ENCODE data around the gene RHOU.

The RHOU gene

GRCh38 chr1:228736844-228737445 lies 1.7 kb downstream of the RHOU start:
- DNase-seq (ENCODE audit: low spot score) (no peak), FAIRE-seq (no peak)

GRCh38 chr1:228737601-228738041 lies 2.3 kb downstream of the RHOU start:
- no peak for FAIRE-seq
- no peak for DNase-seq (ENCODE audit: low spot score)

GRCh38 chr1:228739826-228740225 lies 4.5 kb downstream of the RHOU start:
- FAIRE-seq (no peak), DNase-seq (ENCODE audit: low spot score) (no peak)

- DNase-seq (ENCODE audit: low spot score) (no peak), FAIRE-seq (no peak)
These were observed 5.5 kb downstream of the RHOU start for GRCh38 chr1:228740543-228741317.

- FAIRE-seq (no peak), DNase-seq (ENCODE audit: low spot score) (no peak)
These were observed 7.1 kb downstream of the RHOU start for GRCh38 chr1:228742281-228742860.

- FAIRE-seq (no peak), DNase-seq (ENCODE audit: low spot score) (no peak)
These were observed 8.1 kb downstream of the RHOU start for GRCh38 chr1:228743405-228743804.

GRCh38 chr1:228744356-228744755 lies 9.1 kb downstream of the RHOU start:
- FAIRE-seq = no peak
- no peak for DNase-seq (ENCODE audit: low spot score)

GRCh38 chr1:228744918-228745317 lies 9.6 kb downstream of the RHOU start:
- no peak for FAIRE-seq
- DNase-seq (ENCODE audit: low spot score) = no peak

- DNase-seq (ENCODE audit: low spot score) (no peak), FAIRE-seq (no peak)
These were observed 10.2 kb downstream of the RHOU start for GRCh38 chr1:228745497-228745896.

- no peak for FAIRE-seq
These were observed 12.1 kb downstream of the RHOU start for GRCh38 chr1:228747301-228747935.

GRCh38 chr1:228748029-228748428 lies 12.8 kb downstream of the RHOU start:
- FAIRE-seq (no peak), DNase-seq (ENCODE audit: low spot score) (no peak)

More at GRCh38 chr1:228747301-228747935, 12.1 kb downstream of the RHOU start:
- DNase-seq (ENCODE audit: low spot score) = no peak

- no peak for FAIRE-seq
- DNase-seq (ENCODE audit: low spot score) = no peak
These were observed 13.2 kb downstream of the RHOU start for GRCh38 chr1:228748431-228748830.

- FAIRE-seq (no peak), DNase-seq (ENCODE audit: low spot score) (no peak)
These were observed 14.5 kb downstream of the RHOU start for GRCh38 chr1:228749765-228750164.

- no peak for FAIRE-seq
- no peak for DNase-seq (ENCODE audit: low spot score)
These were observed 15.6 kb downstream of the RHOU start for GRCh38 chr1:228750915-228751314.

GRCh38 chr1:228751360-228752098 lies 16.2 kb downstream of the RHOU start:
- FAIRE-seq = no peak
- DNase-seq (ENCODE audit: low spot score) = no peak

GRCh38 chr1:228752258-228752657 lies 17.0 kb downstream of the RHOU start:
- DNase-seq (ENCODE audit: low spot score) (no peak), FAIRE-seq (no peak)

GRCh38 chr1:228752675-228753265 lies 17.5 kb downstream of the RHOU start:
- FAIRE-seq (no peak), DNase-seq (ENCODE audit: low spot score) (no peak)

- DNase-seq (ENCODE audit: low spot score) = no peak
- FAIRE-seq = no peak
These were observed 18.0 kb downstream of the RHOU start for GRCh38 chr1:228753287-228753686.

GRCh38 chr1:228753786-228754360 lies 18.6 kb downstream of the RHOU start:
- no peak for DNase-seq (ENCODE audit: low spot score)
- no peak for FAIRE-seq

- FAIRE-seq = no peak
- DNase-seq (ENCODE audit: low spot score) = no peak
These were observed 19.5 kb downstream of the RHOU start for GRCh38 chr1:228754646-228755268.
